Body of pancreas (tissue), 4 donors: ENCODE results near the gene C19orf47. TPM values are rescaled to one million over a fixed set of nuclear protein-coding genes. Genes with fewer than 3 reads are reported as not detected.
"Not testable (repeated sequence)": the region's sequence is repeated elsewhere in the genome, so short reads cannot be mapped to it uniquely, and the experiment has no call there.

Experiments used
- ATAC-seq: fragments of 150-250 bp; one replicate; pipeline ENCODE4 v1.9.1; 2016
- DNase-seq, 4 donors: peaks; one replicate each; pipeline ENCODE4 v3.0.0-alpha.2; 2019
- H3K27ac ChIP-seq, 4 donors: fragments of 200-600 bp; sonication (generic); 1 replicate in 3 of 4; 2 replicates in 1 of 4; pipeline versions ENCODE4 v1.5.1 to v1.6.1; 2016 to 2019; ENCODE audit warnings: mild to moderate bottlenecking in 1 of 4, mixed read lengths in 1 of 4, moderate library complexity in 1 of 4
- H3K27me3 ChIP-seq, 2 donors: fragments of 200-600 bp; sonication (generic); one replicate each; pipeline ENCODE4 v1.6.0; 2016; ENCODE audit warnings: mild to moderate bottlenecking in 1 of 2
- H3K36me3 ChIP-seq, 2 donors: fragments of 200-600 bp; sonication (generic); replicated peaks in 1 of 2; 2 replicates each; pipeline ENCODE4 v1.5.1; 2016; ENCODE audit warnings: low read depth in 2 of 2; ENCODE audit not compliant: insufficient read depth in 1 of 2
- H3K4me1 ChIP-seq: fragments of 200-600 bp; sonication (generic); one replicate; pipeline ENCODE4 v1.6.0; 2016
- H3K4me3 ChIP-seq, 2 donors: fragments of 200-600 bp; sonication (generic); 1 replicate in 1 of 2; 2 replicates in 1 of 2; pipeline ENCODE4 v1.5.1; 2016 to 2019
- H3K9me3 ChIP-seq, 3 donors: fragments of 200-600 bp; sonication (generic); 1 replicate in 2 of 3; 2 replicates in 1 of 3; pipeline ENCODE4 v1.5.1; 2016
- POLR2A ChIP-seq, 3 donors: fragments of 450-650 bp; IDR thresholded peaks; one replicate each; pipeline ENCODE4 v1.6.1; 2016; ENCODE audit warnings: antibody characterized with exemption in 3 of 3, mild to moderate bottlenecking in 2 of 3
- WGBS, 2 donors: methylation state at CpG; one replicate each; pipeline ENCODE4 v1.1.5; 2017; 5-methylcytosine and 5-hydroxymethylcytosine counted together
- intact Hi-C: fragments of 100-400 bp; cut with DNase I; formaldehyde crosslinking; loops from one replicate; pipeline ENCODE4 v1.15.1; 2023
- total RNA-seq, 2 donors: library from RNA; depleted of rRNA; stranded (reverse); fragments of >200 nt; gene quantifications; one replicate each; pipeline ENCODE4 v1.1.0, GENCODE V29; 2016
- TF ChIP-seq, protein P1 (sequence below), 7 experiments: fragments of 450-650 bp in 4 of 7; fragments of 200-600 bp in 3 of 7; sonication (generic) in 3 of 7; IDR thresholded peaks; one replicate each; pipeline ENCODE4 v1.5.1; 2016 to 2019; ENCODE audit warnings: antibody characterized with exemption in 7 of 7

Gene C19orf47
- total RNA-seq, 2 donors from 2014 or later, result 3.9 to 19.8 TPM

DNA sequence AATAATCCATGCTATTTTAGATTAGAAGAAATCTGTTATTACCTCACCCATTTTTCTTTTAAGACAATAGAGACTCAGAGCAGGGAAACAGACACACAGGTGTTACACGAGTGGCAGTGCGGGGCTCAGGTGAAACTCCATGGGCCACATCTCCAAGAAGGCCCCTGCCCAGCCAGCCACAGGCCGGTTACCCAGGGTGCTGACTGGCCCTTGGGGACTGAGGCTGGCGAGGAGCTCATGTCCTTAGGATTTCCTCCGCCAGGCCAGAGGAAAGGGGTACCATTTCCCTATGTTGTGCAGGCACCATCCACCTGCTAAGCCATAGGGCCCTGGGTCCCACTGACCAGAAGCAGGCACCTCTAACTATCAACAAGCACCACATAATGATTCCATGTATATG is 10.6 kb downstream of the C19orf47 start:
- H3K27ac ChIP-seq, result no peak overlapping the region
- intact Hi-C loops, result no loop called here
- H3K4me3 ChIP-seq, result no peak overlapping the region
- H3K9me3 ChIP-seq, result no peaks in the 10 kb centered on the region
- no peak for TF ChIP-seq POLR2A (IDR thresholded peaks at IDR 0.05)
- TF ChIP-seq, protein P1, sequence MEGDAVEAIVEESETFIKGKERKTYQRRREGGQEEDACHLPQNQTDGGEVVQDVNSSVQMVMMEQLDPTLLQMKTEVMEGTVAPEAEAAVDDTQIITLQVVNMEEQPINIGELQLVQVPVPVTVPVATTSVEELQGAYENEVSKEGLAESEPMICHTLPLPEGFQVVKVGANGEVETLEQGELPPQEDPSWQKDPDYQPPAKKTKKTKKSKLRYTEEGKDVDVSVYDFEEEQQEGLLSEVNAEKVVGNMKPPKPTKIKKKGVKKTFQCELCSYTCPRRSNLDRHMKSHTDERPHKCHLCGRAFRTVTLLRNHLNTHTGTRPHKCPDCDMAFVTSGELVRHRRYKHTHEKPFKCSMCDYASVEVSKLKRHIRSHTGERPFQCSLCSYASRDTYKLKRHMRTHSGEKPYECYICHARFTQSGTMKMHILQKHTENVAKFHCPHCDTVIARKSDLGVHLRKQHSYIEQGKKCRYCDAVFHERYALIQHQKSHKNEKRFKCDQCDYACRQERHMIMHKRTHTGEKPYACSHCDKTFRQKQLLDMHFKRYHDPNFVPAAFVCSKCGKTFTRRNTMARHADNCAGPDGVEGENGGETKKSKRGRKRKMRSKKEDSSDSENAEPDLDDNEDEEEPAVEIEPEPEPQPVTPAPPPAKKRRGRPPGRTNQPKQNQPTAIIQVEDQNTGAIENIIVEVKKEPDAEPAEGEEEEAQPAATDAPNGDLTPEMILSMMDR (IDR thresholded peaks at IDR 0.05), result no peak
- ATAC-seq (no peak), DNase-seq (no peak)
- H3K27me3 ChIP-seq, result no peaks in the 10 kb centered on the region
- 90 to 94% methylated on average over 3 of the region's 5 CpGs for WGBS, 2 donors
- no peaks in the 10 kb centered on the region for H3K4me1 ChIP-seq
- peaks cover 0 to 4% of the 10 kb centered on the region in 2 donors for H3K36me3 ChIP-seq

DNA sequence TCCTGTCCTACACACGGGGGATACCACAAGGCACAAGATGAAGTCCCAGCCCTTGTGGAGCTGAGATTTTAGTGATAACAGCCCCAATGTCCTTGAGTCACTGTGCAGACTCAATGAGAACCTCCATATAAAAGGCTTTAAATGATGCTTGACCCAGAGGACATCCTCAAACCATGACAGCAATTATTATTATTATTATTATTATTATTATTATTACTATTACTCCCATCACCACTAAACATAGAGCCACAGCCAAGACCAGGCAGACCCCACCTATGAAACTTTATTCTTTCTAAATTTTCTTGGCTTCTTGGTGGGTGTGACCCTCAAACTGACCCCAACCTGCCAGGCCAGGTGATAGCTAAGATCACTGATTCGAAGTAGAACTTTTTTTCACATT is 11.1 kb downstream of the C19orf47 start:
- Histone ChIP-seq H3K27ac (no peak overlapping the region), H3K4me3 (no peak overlapping the region), H3K27me3 (no peaks in the 10 kb centered on the region), H3K36me3 (peaks cover 0 to 4% of the 10 kb centered on the region in 2 donors), H3K9me3 (no peaks in the 10 kb centered on the region), H3K4me1 (no peaks in the 10 kb centered on the region)
- ATAC-seq, result no peak
- DNase-seq, result no peak
- TF ChIP-seq, protein P1 (IDR thresholded peaks at IDR 0.05), result no peak
- TF ChIP-seq POLR2A (IDR thresholded peaks at IDR 0.05), result no peak
- intact Hi-C loops, result no loop called here
- WGBS, 2 donors, result 74 to 82% methylated on average over 2 of the region's 2 CpGs

DNA sequence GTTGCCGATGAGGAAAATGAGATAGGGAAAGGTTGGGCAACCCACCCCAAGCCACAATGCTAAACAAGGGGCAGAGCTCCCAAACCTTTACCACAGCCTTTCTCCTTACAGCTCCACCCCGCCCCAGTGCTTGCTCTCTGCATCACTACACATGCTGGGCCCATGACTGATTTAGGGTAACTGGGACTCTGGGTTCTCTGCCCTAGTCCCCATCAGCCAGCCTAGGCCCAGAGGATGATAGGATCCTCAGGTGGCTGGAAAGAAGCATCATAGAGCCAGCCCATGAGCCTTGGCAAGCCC is 11.6 kb downstream of the C19orf47 start:
- WGBS, 2 donors, result 96 to 100% methylated on average over 2 of the region's 2 CpGs
- H3K36me3 ChIP-seq, result peaks cover 0 to 4% of the 10 kb centered on the region in 2 donors
- TF ChIP-seq POLR2A (IDR thresholded peaks at IDR 0.05), result no peak
- TF ChIP-seq, protein P1 (IDR thresholded peaks at IDR 0.05), result no peak
- ATAC-seq (no peak), DNase-seq (no peak)
- H3K9me3 ChIP-seq, result no peaks in the 10 kb centered on the region
- H3K27ac ChIP-seq, result no peak overlapping the region
- intact Hi-C loops, result no loop called here
- H3K27me3 ChIP-seq, result no peaks in the 10 kb centered on the region
- H3K4me3 ChIP-seq, result no peak overlapping the region
- no peaks in the 10 kb centered on the region for H3K4me1 ChIP-seq

DNA sequence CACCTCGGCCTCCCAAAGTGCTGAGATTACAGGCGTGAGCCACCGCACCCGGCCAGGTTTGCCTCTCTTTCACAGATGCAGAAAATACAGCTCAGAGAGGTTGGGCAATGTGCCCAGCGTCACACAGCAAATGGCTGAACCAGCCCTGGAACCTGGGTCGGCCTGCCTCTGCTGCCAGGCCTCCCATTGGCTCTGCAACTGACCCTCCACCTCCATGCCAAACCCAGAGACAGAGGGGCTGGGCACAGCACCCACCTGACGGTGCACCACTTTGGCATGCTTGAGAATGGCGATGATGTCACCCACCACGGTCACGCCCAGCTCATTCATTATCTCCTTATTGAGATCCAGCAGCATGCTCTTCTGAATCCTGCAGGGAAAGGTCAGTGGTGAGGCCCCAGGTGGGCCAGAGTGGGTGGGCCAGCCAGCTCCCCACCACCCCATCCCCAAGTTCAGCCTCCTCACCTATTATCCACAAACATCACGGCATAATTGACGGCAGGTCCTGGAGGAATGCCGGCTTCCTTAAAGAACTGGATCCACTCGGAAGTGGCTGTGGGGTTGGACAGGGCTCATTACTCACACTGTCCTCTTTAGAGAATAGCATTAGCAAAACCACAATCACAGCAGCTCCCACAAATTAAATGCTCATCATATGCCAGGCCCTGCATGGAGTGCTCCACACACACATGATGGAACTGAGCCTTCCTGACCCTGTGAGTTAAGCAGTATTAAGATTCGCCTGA is 12.2 kb downstream of the C19orf47 start:
- DNase-seq (no peak), ATAC-seq (no peak)
- intact Hi-C loops, result no loop called here
- Histone ChIP-seq H3K27me3 (no peaks in the 10 kb centered on the region), H3K36me3 (peaks cover 0 to 4% of the 10 kb centered on the region in 2 donors), H3K4me3 (no peak overlapping the region), H3K4me1 (no peaks in the 10 kb centered on the region), H3K27ac (no peak overlapping the region), H3K9me3 (no peaks in the 10 kb centered on the region)
- no peak for TF ChIP-seq POLR2A (IDR thresholded peaks at IDR 0.05)
- TF ChIP-seq, protein P1 (IDR thresholded peaks at IDR 0.05), result no peak
- 97 to 98% methylated on average over 13 to 15 of the region's 15 CpGs for WGBS, 2 donors

DNA sequence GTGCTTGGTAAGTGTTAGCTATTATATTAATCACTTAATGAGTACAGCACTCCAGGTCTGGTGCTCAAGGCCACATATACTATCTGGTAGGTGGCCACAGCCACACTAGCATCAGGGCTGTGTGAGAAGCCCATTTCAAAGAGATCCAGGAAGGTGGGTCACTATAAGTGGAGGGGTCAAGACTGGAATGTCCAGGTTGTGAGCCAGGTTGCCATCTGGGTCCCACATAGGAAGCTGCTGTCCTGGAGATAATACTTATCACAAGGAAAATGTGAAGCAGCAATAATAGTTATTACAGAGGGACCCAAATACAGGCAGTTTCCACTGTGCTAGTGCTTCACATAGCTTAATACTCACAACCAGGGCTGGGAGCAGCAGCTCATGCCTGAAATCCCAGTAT is 13.1 kb downstream of the C19orf47 start:
- no peak overlapping the region for H3K4me3 ChIP-seq
- H3K36me3 ChIP-seq, result peaks cover 0 to 4% of the 10 kb centered on the region in 2 donors
- no peaks in the 10 kb centered on the region for H3K9me3 ChIP-seq
- H3K27ac ChIP-seq, result no peak overlapping the region
- no peaks in the 10 kb centered on the region for H3K27me3 ChIP-seq
- H3K4me1 ChIP-seq, result no peaks in the 10 kb centered on the region
- no peak for DNase-seq
- intact Hi-C loops, result no loop called here
- TF ChIP-seq POLR2A (IDR thresholded peaks at IDR 0.05), result no peak
- TF ChIP-seq, protein P1 (IDR thresholded peaks at IDR 0.05), result no peak
- no peak for ATAC-seq

DNA sequence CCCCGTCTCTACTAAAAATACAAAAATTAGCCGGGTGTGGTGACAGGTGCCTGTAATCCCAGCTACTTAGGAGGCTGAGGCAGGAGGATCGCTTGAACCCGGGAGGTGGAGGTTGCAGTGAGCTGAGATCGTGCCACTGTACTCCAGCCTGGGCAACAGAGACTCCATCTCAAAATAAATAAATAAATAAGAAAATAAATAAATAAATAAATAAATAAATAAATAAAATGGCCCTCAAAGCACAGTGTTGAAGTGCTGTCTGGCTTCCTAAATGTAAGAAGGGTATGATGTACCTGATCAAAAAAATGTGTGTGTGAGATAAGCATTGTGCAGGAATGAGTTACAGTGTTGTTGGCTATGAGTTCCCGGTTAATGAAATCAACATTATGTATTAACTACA is 15.1 kb downstream of the C19orf47 start:
- H3K27me3 ChIP-seq, DNase-seq, H3K4me3 ChIP-seq, intact Hi-C loops, H3K4me1 ChIP-seq, H3K9me3 ChIP-seq, H3K36me3 ChIP-seq, ATAC-seq: not testable (repeated sequence)
- 91 to 92% methylated on average over 6 of the region's 6 CpGs for WGBS, 2 donors
- H3K27ac ChIP-seq, result peak overlapping the region in 1 of 4 donors; percentile 46
